HepG2 (cell line): ENCODE results near the gene MAML1. TPM values are rescaled to one million over a fixed set of nuclear protein-coding genes. Genes with fewer than 3 reads are reported as not detected.

Experiments used
- ATAC-seq: fragments of 200-7000 bp; cut with Tn5 transposase; 3 replicates; pipeline ENCODE4 v1.9.1; 2020; ENCODE audit warnings: mild to moderate bottlenecking, moderate library complexity
- BruUV-seq: library from RNA; stranded (reverse); fragments of 400-500 nt; replicated peaks from 2 replicates; lab custom pipeline; 2021; lab: Mats Ljungman, UMichigan
- CTCF ChIA-PET: fragments of 300-600 bp; formaldehyde crosslinking; extraction: SDS; loops from one replicate; lab custom pipeline; 2021; ENCODE audit warnings: low total read pairs, inconsistent platforms, low intra/inter-chr PET ratio; lab: Yijun Ruan, JAX
- POLR2A ChIA-PET: fragments of 350-600 bp; sonication (Branson Sonifier 250); formaldehyde crosslinking; loops from one replicate; lab custom pipeline; 2020; ENCODE audit warnings: antibody characterized with exemption, inconsistent platforms; lab: Yijun Ruan, JAX
- DNase-seq: peaks from one replicate; pipeline ENCODE4 v3.0.0-alpha.2; 2015; ENCODE audit warnings: low spot score
- FAIRE-seq: peaks from 3 replicates; lab custom pipeline; 2011; peaks lifted over from hg19 to GRCh38; lab: Jason Lieb, UNC
- H2AFZ ChIP-seq: one replicate; pipeline ENCODE4 v1.6.1; 2011; ENCODE audit warnings: low read length, inconsistent platforms
- H3K27ac ChIP-seq: fragments of 300-600 bp; 3 replicates; pipeline ENCODE4 v1.8.0; 2011; ENCODE audit warnings: mixed run types, mild to moderate bottlenecking, mixed read lengths, low read length, inconsistent platforms; ENCODE audit not compliant: insufficient read depth; ENCODE audit errors: extremely low read length
- H3K27me3 ChIP-seq, 2 experiments: fragments of 200-600 bp in 1 of 2; 2 replicates in 1 of 2; 3 replicates in 1 of 2; pipeline versions ENCODE4 v1.6.0 to v1.8.0; 2011; ENCODE audit warnings: low read length in 2 of 2, mild to moderate bottlenecking in 2 of 2, moderate library complexity in 2 of 2, inconsistent platforms in 1 of 2; ENCODE audit not compliant: insufficient read depth in 2 of 2, control insufficient read depth in 1 of 2
- H3K36me3 ChIP-seq, 2 experiments: fragments of 200-600 bp in 1 of 2; replicated peaks in 1 of 2; 2 replicates in 1 of 2; 3 replicates in 1 of 2; pipeline versions ENCODE4 v1.5.1 to v1.8.0; 2011; ENCODE audit warnings: low read length in 2 of 2, inconsistent platforms in 1 of 2; ENCODE audit not compliant: insufficient read depth in 2 of 2, control insufficient read depth in 1 of 2
- H3K4me1 ChIP-seq: 2 replicates; pipeline ENCODE4 v1.5.1; 2012; ENCODE audit warnings: low read length, inconsistent platforms; ENCODE audit not compliant: insufficient read depth
- H3K4me2 ChIP-seq: 2 replicates; pipeline ENCODE4 v1.6.0; 2011; ENCODE audit warnings: low read depth, low read length, inconsistent platforms
- H3K4me3 ChIP-seq, 3 experiments: fragments of 200-600 bp in 1 of 3; sonication (generic), shearing (Covaris generic) in 1 of 3; replicated peaks in 1 of 3; 2 replicates each; pipeline ENCODE4 v1.5.1; 2011 to 2016; ENCODE audit warnings: low read length in 3 of 3, inconsistent platforms in 2 of 3, low read depth in 2 of 3, mild to moderate bottlenecking in 2 of 3, control low read depth in 1 of 3, mixed read lengths in 1 of 3; ENCODE audit not compliant: insufficient read depth in 1 of 3
- H3K79me2 ChIP-seq: one replicate; pipeline ENCODE4 v1.6.1; 2011; ENCODE audit warnings: low read length, inconsistent platforms; ENCODE audit not compliant: insufficient read depth
- H3K9ac ChIP-seq: 2 replicates; pipeline ENCODE4 v1.6.0; 2011; ENCODE audit warnings: mild to moderate bottlenecking, low read depth, low read length, inconsistent platforms; ENCODE audit not compliant: insufficient read depth
- H3K9me3 ChIP-seq: 2 replicates; pipeline ENCODE4 v1.5.1; 2012; ENCODE audit warnings: mild to moderate bottlenecking, low read length
- H4K20me1 ChIP-seq: 2 replicates; pipeline ENCODE4 v1.6.0; 2011; ENCODE audit warnings: inconsistent platforms, mild to moderate bottlenecking, low read length, moderate library complexity; ENCODE audit not compliant: insufficient read depth
- FIP1L1 ChIP-seq: fragments of 200-400 bp; formaldehyde crosslinking; IDR thresholded peaks from 2 replicates; pipeline ENCODE4 v1.6.1; 2018; ENCODE audit warnings: low read depth, mild to moderate bottlenecking, low read length, moderate library complexity, borderline replicate concordance; ENCODE audit not compliant: insufficient read depth
- HOXA5 ChIP-seq: sonication (generic); formaldehyde crosslinking; IDR thresholded peaks from 2 replicates; pipeline ENCODE4 v1.4.0; 2020; ENCODE audit warnings: missing genetic modification reagents
- HOXD1 ChIP-seq: sonication (generic); formaldehyde crosslinking; IDR thresholded peaks from 2 replicates; pipeline ENCODE4 v1.5.0; 2020; ENCODE audit warnings: missing genetic modification reagents
- IKZF4 ChIP-seq: sonication (generic); formaldehyde crosslinking; IDR thresholded peaks from 2 replicates; pipeline ENCODE4 v1.5.1; 2020; ENCODE audit warnings: borderline replicate concordance, mild to moderate bottlenecking, low read depth, missing genetic modification reagents; ENCODE audit errors: not compliant biosample characterization
- KLF15 ChIP-seq: sonication (generic); formaldehyde crosslinking; IDR thresholded peaks from 2 replicates; pipeline ENCODE4 v1.8.1; 2023; ENCODE audit warnings: borderline replicate concordance, mild to moderate bottlenecking, inconsistent platforms, missing genetic modification reagents, mixed read lengths
- MTA3 ChIP-seq: sonication (generic); formaldehyde crosslinking; IDR thresholded peaks from 2 replicates; pipeline ENCODE4 v1.4.0; 2020; ENCODE audit warnings: missing genetic modification reagents
- NCOR1 ChIP-seq: fragments of 200-600 bp; sonication (generic); IDR thresholded peaks from 2 replicates; pipeline ENCODE4 v1.7.0; 2017; ENCODE audit warnings: antibody characterized with exemption, low read length, borderline replicate concordance
- NKX3-1 ChIP-seq: sonication (generic); formaldehyde crosslinking; IDR thresholded peaks from 2 replicates; pipeline ENCODE4 v1.5.0; 2020; ENCODE audit warnings: missing genetic modification reagents
- TMF1 ChIP-seq: sonication (generic); formaldehyde crosslinking; IDR thresholded peaks from 2 replicates; pipeline ENCODE4 v1.8.1; 2022; ENCODE audit warnings: low read depth, missing genetic modification reagents
- ZNF431 ChIP-seq: sonication (generic); formaldehyde crosslinking; IDR thresholded peaks from 2 replicates; pipeline ENCODE4 v1.9.0; 2022; ENCODE audit warnings: missing genetic modification reagents, low read depth, mild to moderate bottlenecking, borderline replicate concordance
- ZNF746 ChIP-seq: sonication (generic); formaldehyde crosslinking; IDR thresholded peaks from 2 replicates; pipeline ENCODE4 v1.8.0; 2022; ENCODE audit warnings: mild to moderate bottlenecking, missing genetic modification reagents
- ZNF816 ChIP-seq: sonication (generic); formaldehyde crosslinking; IDR thresholded peaks from 2 replicates; pipeline ENCODE4 v1.8.0; 2022; ENCODE audit warnings: missing genetic modification reagents, mild to moderate bottlenecking, borderline replicate concordance
- WGBS: methylation state at CpG from one replicate; pipeline ENCODE4 v1.1.6; 2017; ENCODE audit warnings: low lambda C conversion rate; 5-methylcytosine and 5-hydroxymethylcytosine counted together
- in situ Hi-C: cut with HindIII; loops from 2 replicates; pipeline ENCODE4 v1.10.0; 2017; ENCODE audit warnings: low pct_unique_long_range_greater_than_20kb; ENCODE audit not compliant: extremely low pct_ligation_motif_present
- intact Hi-C: fragments of 100-400 bp; cut with micrococcal nuclease; formaldehyde crosslinking; loops from one replicate; pipeline ENCODE4 v1.10.0; 2022; ENCODE audit not compliant: unreplicated experiment
- polyA plus RNA-seq, 8 experiments: library from polyadenylated mRNA; depleted of rRNA in 3 of 8; stranded (reverse) in 7 of 8; unstranded in 1 of 8; fragments of >200 nt; fragmentation: Illumina TruSeq in 4 of 8; extraction: Trizol in 4 of 8; gene quantifications; 2 replicates each; pipeline versions ENCODE4 v1.2.1 to v1.2.3, GENCODE V29; 2011 to 2016; ENCODE audit warnings: low read depth in 4 of 8, missing spikeins in 1 of 8, mixed read lengths in 1 of 8; ENCODE audit not compliant: insufficient read depth in 1 of 8
- total RNA-seq, 5 experiments: library from RNA; depleted of rRNA; stranded (reverse); fragments of >200 nt; fragmentation: Illumina TruSeq; extraction: Trizol; gene quantifications; 2 replicates each; pipeline ENCODE4 v1.2.3, GENCODE V29; 2016; ENCODE audit warnings: low read depth in 1 of 5
- TF ChIP-seq, protein P1 (sequence below): sonication (generic); formaldehyde crosslinking; conservative IDR thresholded peaks from 2 replicates; pipeline ENCODE4 v1.4.0; 2020; ENCODE audit warnings: missing genetic modification reagents
- TF ChIP-seq, protein P2 (sequence below): sonication (generic); formaldehyde crosslinking; IDR thresholded peaks from 2 replicates; pipeline ENCODE4 v1.4.0; 2020; ENCODE audit warnings: missing genetic modification reagents, borderline replicate concordance
- TF ChIP-seq, protein P3 (sequence below): sonication (generic); formaldehyde crosslinking; IDR thresholded peaks from 2 replicates; pipeline ENCODE4 v1.8.1; 2023; ENCODE audit warnings: missing genetic modification reagents, inconsistent platforms, borderline replicate concordance

The MAML1 gene
- total and polyA plus RNA-seq, 2 of the 13 experiments (the other 11 are each of a cell fraction or from before 2014, with no cell fraction given): 10.0 to 10.8 TPM

DNA sequence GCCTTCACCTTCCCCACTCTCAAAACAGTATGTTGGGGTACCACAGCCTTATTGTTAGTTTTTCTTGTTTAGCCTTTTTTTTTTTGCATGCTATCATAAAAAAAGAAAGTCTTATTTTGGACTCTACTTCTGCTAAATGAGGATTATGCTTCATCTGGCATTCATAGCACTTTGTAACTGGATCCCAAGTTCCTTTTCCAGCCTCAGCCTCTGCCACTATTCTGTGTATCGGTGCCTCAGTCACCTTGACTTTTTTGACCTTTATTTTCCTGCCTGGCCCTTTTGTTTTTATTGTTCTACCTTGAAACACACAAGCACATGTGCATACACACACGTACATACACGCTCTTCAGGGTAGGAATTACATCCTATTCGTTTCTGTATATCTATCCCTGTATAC is 8.5 kb upstream of the MAML1 start:
- WGBS: 99% methylated on average over 4 of the region's 4 CpGs
- TF ChIP-seq NKX3-1 (CRISPR knock-in tag): no peak
- no peak for TF ChIP-seq IKZF4 (CRISPR knock-in tag)
- no peak for TF ChIP-seq FIP1L1
- no peak for TF ChIP-seq ZNF746 (CRISPR knock-in tag)
- TF ChIP-seq TMF1 (CRISPR knock-in tag): no peak
- TF ChIP-seq HOXA5 (CRISPR knock-in tag): no peak
- TF ChIP-seq MTA3 (CRISPR knock-in tag): no peak
- TF ChIP-seq, protein P1, sequence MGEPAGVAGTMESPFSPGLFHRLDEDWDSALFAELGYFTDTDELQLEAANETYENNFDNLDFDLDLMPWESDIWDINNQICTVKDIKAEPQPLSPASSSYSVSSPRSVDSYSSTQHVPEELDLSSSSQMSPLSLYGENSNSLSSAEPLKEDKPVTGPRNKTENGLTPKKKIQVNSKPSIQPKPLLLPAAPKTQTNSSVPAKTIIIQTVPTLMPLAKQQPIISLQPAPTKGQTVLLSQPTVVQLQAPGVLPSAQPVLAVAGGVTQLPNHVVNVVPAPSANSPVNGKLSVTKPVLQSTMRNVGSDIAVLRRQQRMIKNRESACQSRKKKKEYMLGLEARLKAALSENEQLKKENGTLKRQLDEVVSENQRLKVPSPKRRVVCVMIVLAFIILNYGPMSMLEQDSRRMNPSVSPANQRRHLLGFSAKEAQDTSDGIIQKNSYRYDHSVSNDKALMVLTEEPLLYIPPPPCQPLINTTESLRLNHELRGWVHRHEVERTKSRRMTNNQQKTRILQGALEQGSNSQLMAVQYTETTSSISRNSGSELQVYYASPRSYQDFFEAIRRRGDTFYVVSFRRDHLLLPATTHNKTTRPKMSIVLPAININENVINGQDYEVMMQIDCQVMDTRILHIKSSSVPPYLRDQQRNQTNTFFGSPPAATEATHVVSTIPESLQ (CRISPR knock-in tag): no peak
- TF ChIP-seq, protein P2, sequence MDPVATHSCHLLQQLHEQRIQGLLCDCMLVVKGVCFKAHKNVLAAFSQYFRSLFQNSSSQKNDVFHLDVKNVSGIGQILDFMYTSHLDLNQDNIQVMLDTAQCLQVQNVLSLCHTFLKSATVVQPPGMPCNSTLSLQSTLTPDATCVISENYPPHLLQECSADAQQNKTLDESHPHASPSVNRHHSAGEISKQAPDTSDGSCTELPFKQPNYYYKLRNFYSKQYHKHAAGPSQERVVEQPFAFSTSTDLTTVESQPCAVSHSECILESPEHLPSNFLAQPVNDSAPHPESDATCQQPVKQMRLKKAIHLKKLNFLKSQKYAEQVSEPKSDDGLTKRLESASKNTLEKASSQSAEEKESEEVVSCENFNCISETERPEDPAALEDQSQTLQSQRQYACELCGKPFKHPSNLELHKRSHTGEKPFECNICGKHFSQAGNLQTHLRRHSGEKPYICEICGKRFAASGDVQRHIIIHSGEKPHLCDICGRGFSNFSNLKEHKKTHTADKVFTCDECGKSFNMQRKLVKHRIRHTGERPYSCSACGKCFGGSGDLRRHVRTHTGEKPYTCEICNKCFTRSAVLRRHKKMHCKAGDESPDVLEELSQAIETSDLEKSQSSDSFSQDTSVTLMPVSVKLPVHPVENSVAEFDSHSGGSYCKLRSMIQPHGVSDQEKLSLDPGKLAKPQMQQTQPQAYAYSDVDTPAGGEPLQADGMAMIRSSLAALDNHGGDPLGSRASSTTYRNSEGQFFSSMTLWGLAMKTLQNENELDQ (CRISPR knock-in tag): no peak
- no peak for TF ChIP-seq HOXD1 (CRISPR knock-in tag)
- TF ChIP-seq NCOR1: no peak
- TF ChIP-seq KLF15 (CRISPR knock-in tag): no peak
- TF ChIP-seq, protein P3, sequence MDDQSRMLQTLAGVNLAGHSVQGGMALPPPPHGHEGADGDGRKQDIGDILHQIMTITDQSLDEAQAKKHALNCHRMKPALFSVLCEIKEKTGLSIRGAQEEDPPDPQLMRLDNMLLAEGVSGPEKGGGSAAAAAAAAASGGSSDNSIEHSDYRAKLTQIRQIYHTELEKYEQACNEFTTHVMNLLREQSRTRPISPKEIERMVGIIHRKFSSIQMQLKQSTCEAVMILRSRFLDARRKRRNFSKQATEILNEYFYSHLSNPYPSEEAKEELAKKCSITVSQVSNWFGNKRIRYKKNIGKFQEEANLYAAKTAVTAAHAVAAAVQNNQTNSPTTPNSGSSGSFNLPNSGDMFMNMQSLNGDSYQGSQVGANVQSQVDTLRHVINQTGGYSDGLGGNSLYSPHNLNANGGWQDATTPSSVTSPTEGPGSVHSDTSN (CRISPR knock-in tag): no peak
- no peak for TF ChIP-seq ZNF816 (CRISPR knock-in tag)
- no peak for TF ChIP-seq ZNF431
- Histone ChIP-seq H3K4me2 (no peak overlapping the region), H3K4me1 (peaks cover under 1% of the 10 kb centered on the region; the same call in 1 of the 2 replicates), H3K79me2 (peaks cover 6% of the 10 kb centered on the region), H3K4me3 (no peak overlapping the region), H3K36me3 (peaks cover 32 to 88% of the 10 kb centered on the region in 2 experiments), H4K20me1 (no peaks in the 10 kb centered on the region; the same call in 1 of the 2 replicates), H3K9me3 (no peaks in the 10 kb centered on the region), H3K27ac (no peak overlapping the region), H3K9ac (no peak overlapping the region), H2AFZ (no peak overlapping the region), H3K27me3 (no peaks in the 10 kb centered on the region)
- no TSS peak for BruUV-seq
- no peak for FAIRE-seq
- no peak for DNase-seq
- ChIA-PET POLR2A (interaction anchor here (1.6 kb wide), 1 partner anchor 8 kb away, joined by 6 read pairs; the partner anchor contains the start of gene MAML1), CTCF (no interaction called here)
- in situ Hi-C loops (no loop called here), intact Hi-C loops (no loop called here)
- no peak for ATAC-seq
